Activated CD8-positive, alpha-beta memory T cell treated with anti-CD3 and anti-CD28 coated beads for 4 hours (primary cell): ENCODE data around the gene PHF12.
"Not testable (repeated sequence)": the region's sequence is repeated elsewhere in the genome, so short reads cannot be mapped to it uniquely, and the experiment has no call there.

Experiments used
- DNase-seq, 2 donors: peaks; one replicate each; pipeline ENCODE4 v3.0.0-alpha.2; 2020; ENCODE audit warnings: low read depth in 2 of 2

PHF12 gene

DNA sequence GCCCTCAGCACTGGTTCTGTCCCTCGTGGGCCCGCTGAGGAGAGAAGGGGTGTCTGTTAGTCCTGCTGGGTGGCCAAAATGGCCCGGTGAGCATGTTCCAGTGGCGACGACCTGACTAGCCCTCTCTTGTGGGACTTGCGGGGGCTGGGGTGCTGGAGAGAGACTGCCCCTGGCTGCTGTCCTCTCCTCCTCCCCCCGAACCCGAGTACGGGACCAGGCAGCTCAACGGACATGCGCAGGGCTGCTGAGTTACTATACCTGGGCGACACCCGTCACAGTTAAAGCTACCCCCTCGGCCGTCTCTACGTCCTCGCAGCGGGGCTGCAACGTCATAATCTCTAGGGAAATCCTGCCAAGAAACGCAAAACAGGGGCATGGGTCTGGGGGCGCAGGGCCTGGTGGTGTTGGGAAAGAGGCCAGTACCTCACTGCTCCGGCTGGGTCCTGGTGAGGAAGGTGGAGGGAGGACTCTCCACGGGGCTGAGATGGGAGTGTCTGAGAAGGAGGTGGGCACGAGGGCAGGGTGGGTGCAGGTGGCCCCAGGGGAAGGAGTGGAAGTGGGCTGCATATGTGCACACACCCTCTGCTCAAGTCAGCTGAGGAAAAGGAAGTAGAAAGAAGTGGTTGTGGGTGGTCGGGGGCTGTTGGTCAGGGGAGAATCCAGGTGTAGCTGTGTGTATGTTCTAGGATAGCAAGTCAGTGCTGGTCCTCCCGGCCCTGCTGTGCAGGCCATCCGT lies 67.2 kb downstream of the PHF12 start:
- DNase-seq = no peak

DNA sequence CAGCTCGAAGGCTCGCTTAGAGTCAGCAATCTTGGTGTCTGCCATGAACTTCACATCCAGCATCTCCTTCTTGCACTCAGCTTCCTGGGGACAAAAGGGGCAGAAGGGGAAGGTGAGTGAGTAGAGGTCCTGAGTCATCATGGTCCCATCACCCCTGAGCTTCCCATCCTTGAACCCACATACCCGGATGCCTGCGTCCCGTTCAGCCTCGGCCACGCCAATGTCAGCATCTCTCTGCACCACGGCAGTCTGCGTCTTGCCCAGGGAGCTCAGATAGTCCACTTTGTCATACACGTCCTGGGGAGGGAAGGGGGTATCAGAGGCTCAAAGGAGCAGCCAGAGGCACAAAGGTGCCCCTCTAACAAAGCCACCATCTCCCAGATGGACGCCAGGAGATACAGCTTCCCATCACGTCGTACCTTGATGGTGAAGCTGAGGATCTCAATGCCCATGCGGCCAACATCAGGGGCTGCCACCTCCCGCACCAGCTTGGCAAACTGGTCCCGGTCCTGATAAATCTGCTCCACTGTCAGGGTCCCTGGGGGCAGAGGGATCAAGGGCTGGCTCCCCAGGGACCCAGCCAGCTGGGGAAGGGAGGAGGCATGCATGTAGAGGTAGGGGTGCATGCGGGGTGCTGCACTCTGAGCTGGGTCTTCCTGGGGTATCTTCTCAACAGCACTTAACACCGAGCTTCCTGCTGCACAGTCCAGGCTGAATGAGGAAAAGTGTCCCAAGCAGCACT lies 69.0 kb downstream of the PHF12 start:
- DNase-seq = no peak

DNA sequence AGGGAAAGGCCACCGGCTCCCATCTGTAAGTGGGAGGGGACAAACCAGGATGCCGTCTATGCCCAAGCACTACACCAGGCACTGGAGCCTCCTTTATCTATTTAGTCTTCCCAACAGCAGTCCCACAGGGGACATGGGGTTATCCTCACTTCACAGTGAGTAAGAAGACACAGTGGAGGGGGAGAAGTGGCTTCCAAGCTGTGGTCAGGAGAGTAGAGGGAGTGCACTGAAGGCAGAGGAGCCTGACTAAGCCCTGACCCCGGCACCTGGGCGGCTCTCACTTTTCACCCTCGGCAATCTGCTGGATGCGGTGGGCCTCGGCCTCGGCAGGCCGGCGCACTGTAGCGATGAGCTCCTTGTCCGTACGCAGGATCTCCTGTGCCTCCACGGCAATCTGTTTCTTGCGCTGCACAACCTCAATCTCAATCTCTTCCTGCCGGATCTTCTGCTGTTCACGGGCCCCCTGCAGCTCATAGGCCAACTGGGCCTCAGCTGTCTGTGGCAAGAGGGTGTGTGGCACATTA lies 69.7 kb downstream of the PHF12 start:
- DNase-seq = no peak

DNA sequence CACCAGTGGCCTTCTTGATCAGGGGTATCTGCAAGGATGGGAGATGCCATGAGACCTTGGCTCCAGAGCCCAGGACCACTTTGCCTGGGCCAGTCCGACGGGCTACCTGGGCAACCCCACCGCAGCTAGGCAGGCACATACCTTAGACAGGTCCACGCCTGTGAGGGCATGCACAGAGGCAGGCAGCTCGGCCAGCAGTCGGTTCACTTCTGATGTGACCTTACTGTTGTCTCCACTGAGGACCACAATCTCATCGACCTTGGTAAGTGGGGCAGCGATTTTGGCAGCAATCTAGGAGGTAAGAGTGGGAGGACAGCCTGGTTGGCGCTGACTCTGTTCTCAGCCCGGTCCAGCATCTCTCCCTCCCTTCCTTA lies 70.8 kb downstream of the PHF12 start:
- DNase-seq = no peak

DNA sequence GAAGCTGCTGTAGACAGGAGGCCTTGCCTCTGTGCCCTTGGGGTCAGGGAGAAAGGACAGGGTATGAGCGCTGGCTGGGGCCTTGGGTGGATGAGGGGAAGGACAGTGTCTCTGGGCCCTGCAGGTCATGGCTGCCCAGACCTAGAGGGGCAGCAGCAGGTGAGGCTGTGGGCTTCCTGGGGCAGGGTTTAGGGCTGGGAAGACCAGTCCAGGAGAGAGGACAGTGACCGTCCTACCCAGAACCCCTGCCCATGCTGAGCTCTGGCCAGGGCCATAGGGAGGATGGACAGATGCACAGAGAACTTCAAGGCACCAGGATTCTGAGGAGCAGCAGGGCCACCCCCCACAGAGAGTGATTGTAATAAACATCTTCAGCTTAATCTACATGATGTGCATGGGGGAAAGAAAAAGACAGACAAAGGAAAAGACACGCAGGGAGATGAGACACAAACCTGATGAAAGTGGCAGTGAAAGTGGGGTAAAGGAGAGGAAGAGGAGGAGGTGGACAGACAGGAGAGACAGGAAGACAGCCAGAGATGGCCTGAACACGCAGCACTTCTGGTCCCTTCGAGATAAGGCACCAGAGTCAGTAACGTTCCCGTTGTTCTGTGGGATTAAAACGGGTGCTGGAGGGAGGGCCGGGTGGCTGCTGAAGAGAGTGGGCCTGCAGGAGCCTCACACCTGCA lies 71.3 kb downstream of the PHF12 start:
- no peak for DNase-seq

DNA sequence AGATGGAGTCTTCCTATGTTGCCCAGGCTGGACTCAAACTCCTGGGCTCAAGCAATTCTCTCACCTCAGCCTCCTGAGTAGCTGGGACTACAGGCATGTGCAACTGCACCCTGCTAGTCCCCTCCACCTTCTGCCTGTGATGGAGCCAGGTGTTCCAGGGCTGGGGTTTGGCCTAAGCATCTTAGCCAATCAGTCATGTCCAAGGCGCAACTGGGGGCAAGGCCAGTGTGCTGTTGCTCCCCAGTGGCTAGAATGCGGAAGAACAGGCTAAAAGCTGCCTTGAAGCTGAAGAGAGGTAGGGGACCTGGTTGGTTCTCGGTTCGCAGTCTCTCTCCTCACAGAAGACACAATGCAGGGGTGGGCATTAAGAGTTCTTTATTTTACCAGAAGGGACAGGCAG lies 72.3 kb downstream of the PHF12 start:
- no peak for DNase-seq

DNA sequence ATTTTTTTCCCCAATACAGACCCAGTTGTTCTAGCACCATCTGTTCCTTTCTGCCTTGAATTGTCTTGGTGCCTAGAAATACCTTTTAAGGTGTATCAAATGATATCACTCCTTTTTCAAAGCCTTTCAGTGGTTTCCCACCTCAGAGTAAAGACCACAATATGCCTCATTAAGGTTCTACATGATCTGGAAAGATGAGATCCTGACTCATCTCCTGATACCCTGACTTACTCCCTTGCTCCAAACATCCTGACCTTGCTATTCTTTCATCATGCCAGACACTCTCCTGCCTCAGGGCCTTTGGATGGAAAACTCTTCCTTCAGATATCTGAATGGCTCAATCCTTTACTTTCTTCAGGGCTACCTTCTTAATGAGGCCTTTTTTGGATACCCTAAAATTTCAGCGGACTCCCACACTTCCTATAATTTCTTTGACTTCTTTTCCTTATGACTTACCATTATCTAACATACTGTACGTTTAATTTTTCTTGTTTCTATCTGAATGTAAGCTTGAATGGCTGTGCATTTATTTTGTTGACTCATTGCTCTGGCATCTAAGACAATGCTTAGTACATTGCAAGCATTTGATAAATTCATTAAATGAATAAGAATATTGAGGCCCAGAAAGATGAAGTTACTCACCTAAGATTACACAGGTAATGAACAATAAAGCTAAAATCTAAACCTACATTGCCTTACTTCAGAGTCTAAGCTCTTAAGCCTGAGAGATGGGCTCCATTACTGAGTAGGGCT lies 73.0 kb downstream of the PHF12 start:
- no peak for DNase-seq

DNA sequence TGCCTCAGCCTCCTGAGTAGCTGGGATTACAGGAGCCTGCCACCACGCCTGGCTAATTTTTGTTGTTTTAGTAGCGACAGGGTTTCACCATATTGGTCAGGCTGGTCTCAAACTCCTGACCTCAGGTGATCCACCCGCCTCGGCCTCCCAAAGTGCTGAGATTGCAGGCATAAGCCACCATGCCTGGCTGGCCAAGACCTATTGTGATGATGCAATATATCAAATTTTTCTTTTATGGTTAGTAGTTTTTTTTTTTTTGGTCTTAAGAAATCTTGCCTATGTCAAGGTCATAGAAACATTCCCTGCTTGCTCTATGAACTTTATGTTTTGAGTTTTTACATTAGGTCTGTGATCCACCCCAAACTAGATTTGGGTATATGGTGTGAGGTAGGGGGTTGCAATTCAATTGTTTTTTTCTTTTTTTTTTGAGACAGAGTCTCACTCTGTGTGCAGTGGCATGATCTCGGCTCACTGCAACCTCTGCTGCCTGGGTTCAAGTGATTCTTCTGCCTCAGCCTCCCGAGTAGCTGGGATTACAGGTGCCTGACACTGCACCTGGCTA lies 74.1 kb downstream of the PHF12 start:
- not testable (repeated sequence) for DNase-seq

DNA sequence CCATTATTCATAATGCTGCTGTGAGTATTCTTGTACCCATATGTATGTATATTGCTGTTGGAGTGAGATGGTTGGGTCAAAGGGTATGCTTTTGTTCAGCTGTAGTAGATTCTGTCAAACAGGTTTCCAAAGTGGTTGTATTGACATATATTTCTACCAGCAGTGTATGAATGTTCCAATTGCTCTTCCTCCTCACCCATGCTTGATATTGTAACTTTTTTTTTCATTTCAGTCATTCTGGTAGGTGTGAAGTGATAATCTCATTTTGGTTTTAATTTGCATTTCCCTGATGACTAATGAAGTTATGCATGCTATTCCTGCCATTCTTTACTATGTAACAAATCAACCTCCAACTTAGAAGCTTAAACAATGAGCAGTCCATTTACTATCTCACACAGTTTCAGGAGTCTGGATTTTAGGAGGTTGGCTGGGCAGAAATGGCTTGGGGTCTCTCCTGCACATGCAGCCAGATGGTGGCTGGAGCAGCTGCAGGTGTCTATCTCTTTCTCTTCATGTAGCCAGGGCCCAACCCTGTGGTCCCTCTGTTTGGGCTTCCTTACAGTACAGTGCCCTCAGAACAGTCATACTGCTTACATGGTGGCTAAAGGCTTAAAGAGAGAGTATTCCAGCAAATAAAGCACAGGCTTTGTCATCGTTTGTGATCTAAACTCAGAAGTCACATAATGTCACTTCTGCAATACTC lies 75.3 kb downstream of the PHF12 start:
- no peak for DNase-seq

DNA sequence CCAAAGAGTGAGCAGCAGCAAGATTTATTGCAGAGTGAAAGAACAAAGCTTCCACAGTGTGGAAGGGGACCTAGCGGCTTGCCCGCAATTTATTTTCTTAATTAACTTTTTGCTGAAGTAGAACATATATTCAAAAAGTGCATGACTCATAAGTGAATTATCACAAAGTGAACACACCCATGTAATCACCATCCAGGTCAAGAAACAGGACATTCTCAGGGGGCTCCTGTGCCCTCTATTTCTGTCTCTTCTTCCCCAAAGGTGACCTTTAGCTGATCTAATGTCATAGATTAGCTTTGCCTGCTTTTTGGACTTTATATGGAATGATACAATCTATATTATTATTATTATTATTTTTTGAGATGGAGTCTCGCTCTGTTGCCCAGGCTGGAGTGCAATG lies 76.6 kb downstream of the PHF12 start:
- DNase-seq = no peak

DNA sequence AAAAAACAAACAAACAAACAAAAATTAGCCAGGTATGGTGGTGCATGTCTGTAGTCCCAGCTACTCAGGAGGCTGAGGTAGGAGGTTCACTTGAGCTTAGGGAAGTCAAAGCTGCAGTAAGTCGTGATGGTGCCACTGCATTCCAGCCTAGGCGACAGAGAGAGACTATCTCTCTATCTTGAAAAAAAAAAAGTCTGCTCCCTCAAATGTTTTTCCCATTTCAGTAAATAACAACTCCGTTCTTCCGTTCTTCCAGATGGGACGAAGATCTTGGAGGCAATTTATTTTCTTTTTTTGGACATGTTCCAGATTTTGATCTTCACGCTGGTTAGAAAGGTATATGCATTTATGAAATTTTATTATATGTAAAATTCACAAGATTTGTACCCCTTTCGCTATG lies 77.5 kb downstream of the PHF12 start:
- no peak for DNase-seq

DNA sequence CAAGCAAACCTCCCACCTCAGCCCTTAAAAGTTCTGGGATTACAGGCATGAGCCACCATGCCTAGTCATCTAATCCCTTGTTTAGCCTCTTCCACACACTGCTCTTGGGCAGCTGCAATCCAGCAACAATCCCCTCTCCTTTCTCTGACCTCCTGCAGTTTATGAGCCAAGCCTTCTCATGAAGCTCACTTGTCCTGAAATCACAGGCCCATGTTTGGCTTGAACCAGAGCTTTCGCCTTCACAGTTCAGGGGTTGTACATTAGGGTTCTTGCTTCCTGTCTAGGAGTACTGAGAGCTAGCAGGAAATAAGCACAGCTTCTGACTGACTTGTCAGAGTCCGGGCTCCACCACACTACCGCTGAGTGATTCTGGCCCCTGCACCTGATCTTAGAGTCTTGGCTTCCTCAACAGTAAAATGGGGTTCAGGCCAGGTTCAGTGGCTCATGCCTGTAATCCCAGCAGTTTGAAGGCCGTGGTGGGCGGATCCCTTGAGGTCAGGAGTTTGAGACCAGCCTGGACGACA lies 80.2 kb downstream of the PHF12 start:
- no peak for DNase-seq

DNA sequence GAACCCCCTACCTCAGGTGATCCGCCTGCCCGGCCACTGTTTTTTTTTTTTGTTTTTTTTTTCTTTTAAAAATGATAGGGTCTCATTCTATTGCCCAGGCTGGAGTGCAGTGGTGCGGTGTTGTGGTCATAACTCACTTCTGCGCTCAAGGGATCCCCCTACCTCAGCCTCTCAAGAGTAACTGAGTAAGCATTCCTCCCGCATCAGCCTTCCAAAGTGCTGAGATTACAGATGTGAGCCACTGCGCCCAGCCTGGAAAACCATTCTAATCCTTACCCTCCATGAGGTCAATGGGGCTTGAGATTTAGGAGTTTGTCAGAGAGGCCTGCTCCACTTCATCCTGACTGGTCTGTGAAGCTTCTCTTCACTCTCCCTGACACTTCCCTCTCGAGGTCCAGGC lies 84.0 kb downstream of the PHF12 start:
- no peak for DNase-seq

DNA sequence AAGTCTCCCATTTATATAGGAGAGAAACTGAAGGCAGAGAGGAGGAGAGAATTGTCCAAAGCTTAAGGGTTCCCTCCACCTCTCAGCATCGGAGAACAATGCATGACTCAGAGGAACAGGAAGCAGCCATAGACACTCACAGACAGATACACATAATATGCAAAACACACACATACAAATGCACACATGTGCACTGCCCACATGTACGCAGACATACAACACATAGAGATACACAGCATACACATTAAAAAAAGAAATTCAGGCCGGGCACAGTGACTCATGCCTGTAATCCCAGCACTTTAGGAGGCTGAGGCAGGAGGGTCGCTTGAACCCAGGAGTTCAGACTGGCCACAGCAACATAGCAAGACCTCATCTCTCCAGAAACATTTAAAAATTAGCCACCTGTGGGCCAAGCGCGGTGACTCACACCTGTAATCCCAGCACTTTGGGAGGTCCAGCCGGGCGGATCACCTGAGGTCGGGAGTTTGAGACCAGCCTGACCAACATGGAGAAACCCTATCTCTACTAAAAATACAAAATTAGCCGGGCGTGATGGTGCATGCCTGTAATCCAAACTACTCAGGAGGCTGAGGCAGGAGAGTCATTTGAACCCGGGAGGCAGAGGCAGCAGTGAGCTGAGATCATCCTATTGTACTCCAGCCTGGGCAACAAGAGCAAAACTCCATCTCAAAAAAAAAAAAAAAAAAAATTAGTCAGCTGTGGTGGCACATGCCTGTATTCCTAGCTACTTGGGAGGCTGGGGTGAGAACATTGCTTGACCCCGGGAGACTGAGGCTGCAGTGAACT lies 85.2 kb downstream of the PHF12 start:
- no peak for DNase-seq

DNA sequence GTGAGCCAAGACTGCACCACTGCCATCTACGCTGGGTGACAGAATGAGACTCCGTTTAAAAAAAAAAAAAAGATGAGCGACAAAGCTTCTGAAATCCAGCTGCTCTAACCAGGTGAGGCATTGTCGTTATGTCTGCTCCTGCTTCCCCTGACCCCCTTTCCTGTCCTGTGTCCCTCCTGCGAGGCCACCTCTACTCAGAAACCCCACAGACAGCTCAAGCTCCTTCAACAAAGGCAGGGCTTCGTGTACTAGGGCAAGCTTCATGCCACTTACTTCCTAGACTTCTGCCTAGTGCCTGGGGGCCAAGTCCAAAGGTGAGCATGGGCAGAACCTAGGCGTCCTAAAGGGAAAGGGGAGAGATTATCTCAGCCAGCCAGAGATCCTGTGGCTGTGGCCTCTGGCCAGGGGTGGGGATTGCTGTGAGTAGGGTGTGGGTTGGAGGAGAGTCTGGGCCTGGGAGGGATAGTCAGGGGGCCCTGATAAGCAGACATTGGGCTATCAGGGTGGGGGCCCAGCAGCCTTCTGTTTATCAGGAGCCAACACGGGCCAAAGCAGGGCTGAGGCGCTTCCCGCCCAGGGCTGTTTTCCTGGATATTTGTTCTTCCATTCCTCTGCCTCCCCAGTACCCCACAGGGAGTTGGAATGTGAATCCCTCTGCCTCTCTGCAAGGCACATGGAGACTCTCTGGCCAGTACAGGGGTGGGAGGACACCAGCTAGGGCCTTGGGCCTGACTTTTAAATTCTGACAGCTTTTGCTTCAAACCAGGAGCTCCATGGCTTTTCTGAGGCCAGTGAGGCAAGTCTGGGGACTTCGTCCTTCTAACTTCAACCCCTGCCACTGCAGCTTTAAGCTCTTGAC lies 86.1 kb downstream of the PHF12 start:
- no peak for DNase-seq

DNA sequence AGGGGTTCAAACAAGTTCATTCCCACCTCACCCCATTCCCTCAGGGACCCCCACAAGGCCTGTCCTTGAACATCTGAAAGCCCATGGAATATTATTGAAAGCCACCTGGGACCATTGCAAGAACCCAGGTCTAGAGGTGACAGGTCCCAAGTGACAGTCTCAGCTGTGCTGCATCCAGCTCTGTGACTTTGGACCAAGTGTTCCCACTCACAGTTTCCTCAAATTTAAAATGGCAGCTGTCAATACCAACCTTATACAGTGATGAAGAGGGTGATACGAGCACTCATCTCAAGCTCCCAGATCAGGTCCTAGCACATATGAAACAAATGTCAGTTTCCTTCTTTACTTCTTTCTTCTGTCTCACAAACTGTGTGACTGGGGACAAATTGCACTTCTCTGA lies 87.4 kb downstream of the PHF12 start:
- no peak for DNase-seq

DNA sequence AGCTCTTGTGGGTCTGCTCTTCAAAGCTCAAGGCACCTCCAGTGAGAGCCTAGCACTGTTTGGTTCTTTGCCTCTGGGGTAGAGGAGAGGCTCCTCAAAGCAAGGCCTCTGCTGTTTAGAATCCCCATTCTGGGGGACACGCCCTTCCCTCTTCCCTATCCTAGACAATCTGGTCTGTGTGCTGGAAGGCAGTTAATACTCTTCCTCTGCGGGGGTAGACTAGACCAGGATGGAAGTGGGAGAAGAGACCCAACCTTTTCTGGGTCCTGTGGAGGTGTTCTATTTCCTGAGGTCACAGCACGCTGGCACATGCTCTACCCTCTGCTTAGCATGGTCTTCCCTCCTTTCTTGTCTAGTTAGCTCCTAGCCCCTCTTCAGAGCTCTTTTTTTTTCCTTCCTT lies 88.8 kb downstream of the PHF12 start:
- DNase-seq = no peak

DNA sequence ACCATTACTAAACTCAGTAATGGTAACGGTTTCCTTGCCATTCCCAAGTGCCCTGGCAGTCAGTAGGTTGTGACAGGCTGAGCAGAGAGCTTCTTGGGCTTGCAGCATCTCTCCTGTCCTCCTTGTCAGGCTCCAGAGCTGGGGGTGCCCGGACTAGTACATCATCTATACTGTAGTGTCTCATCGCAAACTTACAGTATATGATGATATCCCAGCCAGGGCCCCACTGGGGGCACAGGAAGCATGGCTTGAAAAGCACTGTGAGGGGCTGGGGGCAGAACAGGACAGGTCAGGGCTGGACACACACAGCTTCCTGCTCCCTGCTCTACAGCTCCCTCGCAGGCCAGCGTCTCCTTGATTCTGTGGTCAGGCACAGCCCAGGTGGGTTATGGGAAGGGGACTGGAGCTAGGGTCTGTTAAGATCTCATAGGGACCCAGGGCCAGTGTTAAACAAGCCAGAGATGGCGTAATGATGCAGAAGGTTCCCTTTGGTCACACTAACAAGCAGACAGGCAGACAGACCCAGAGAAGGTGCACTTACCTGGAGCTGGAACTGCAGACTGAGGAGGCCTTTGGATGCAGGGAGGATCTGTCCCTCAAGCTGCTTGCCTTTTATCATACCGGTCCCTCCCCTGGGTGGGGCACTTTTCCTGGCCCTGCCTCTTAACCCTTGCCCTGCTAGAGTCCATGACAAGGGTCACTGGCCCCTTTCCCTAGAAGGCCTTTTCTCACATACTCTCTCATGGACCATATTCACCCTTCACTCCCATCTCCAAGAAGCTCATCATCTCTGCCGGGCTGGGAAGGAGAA lies 89.7 kb downstream of the PHF12 start:
- DNase-seq = no peak
